NB4 (cell line): ENCODE measurements around the gene CHST11.

Experiments
- POLR2A ChIP-seq: IDR thresholded peaks from 2 replicates; pipeline ENCODE4 v1.6.1; 2011; ENCODE audit warnings: mild to moderate bottlenecking; ENCODE audit not compliant: insufficient read length; ENCODE audit errors: extremely low read depth
- TF ChIP-seq, protein P1 (sequence below): IDR thresholded peaks from one replicate; pipeline ENCODE4 v1.5.1; 2012; ENCODE audit warnings: low read depth, low read length

DNA sequence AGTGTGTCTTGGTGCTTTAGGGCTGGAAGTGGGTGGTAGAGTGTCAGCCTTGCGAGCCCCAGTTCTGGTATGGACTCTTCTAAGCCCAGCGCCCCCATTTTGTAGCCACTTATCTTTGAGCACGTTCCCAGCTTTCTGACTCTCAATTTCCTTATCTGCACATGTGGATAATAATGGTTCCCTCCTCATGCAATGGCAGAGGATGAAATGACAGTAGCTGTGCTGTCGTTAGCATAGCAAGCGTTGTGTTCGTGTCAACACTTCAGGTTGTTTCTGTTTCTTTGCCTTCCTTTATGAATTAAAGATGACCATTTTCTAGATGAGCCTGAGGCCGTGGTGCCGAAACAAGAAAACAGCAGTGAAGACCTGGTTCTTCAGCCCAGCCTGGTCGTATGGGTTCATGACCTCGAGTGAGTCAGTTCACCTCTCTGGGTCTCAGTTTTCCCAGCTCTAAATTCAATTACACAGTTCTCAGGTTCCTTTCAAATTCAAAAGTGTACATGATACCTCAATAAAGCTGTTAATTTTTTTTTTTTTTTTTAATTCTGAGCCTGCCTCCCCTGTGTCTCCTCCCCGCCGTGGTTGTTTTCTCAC is 268.3 kb downstream of the CHST11 start:
- TF ChIP-seq, protein P1, sequence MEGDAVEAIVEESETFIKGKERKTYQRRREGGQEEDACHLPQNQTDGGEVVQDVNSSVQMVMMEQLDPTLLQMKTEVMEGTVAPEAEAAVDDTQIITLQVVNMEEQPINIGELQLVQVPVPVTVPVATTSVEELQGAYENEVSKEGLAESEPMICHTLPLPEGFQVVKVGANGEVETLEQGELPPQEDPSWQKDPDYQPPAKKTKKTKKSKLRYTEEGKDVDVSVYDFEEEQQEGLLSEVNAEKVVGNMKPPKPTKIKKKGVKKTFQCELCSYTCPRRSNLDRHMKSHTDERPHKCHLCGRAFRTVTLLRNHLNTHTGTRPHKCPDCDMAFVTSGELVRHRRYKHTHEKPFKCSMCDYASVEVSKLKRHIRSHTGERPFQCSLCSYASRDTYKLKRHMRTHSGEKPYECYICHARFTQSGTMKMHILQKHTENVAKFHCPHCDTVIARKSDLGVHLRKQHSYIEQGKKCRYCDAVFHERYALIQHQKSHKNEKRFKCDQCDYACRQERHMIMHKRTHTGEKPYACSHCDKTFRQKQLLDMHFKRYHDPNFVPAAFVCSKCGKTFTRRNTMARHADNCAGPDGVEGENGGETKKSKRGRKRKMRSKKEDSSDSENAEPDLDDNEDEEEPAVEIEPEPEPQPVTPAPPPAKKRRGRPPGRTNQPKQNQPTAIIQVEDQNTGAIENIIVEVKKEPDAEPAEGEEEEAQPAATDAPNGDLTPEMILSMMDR: no peak
- no peak for TF ChIP-seq POLR2A
